ENCODE measurements around the gene KDF1.

- TF ChIP-seq CTCF (conservative IDR thresholded peaks at IDR 0.05) (no peak), EZH2 (IDR thresholded peaks at IDR 0.05; ENCODE audit: low read depth) (no peak)
Measured at GRCh38 chr1:26949266-26949925, 10.9 kb downstream of the KDF1 start.

All from PC-9 (cell line).